Aorta (tissue), 5 donors: ENCODE measurements around the gene CSNK2B. TPM values are rescaled to one million over a fixed set of nuclear protein-coding genes. Genes with fewer than 3 reads are reported as not detected.
"Not testable (repeated sequence)": the region's sequence is repeated elsewhere in the genome, so short reads cannot be mapped to it uniquely, and the experiment has no call there.

Experiments used
- ATAC-seq: fragments of 200-7000 bp; cut with Tn5 transposase; one replicate; pipeline ENCODE4 v1.9.1; 2022; ENCODE audit warnings: moderate library complexity; ENCODE audit not compliant: low FRiP score
- DNase-seq, 2 donors: peaks; one replicate each; pipeline ENCODE4 v3.0.0-alpha.2; 2020
- H3K27ac ChIP-seq, 2 donors: one replicate each; pipeline ENCODE4 v1.5.1; 2013; ENCODE audit warnings: low read length in 2 of 2, mild to moderate bottlenecking in 2 of 2, moderate library complexity in 2 of 2, control low read depth in 1 of 2, inconsistent platforms in 1 of 2, low read depth in 1 of 2
- H3K27me3 ChIP-seq, 2 donors: one replicate each; pipeline ENCODE4 v1.6.1; 2013; ENCODE audit warnings: control low read depth in 1 of 2, low read length in 1 of 2, mild to moderate bottlenecking in 1 of 2, moderate library complexity in 1 of 2; ENCODE audit not compliant: insufficient read depth in 2 of 2, control insufficient read depth in 1 of 2
- H3K36me3 ChIP-seq, 2 donors: one replicate each; pipeline ENCODE4 v1.6.1; 2013; ENCODE audit warnings: control low read depth in 1 of 2, low read length in 1 of 2, mild to moderate bottlenecking in 1 of 2; ENCODE audit not compliant: insufficient read depth in 2 of 2, control insufficient read depth in 1 of 2
- H3K4me1 ChIP-seq, 2 donors: one replicate each; pipeline ENCODE4 v1.6.1; 2013; ENCODE audit warnings: low read length in 2 of 2, control low read depth in 1 of 2, mild to moderate bottlenecking in 1 of 2, moderate library complexity in 1 of 2; ENCODE audit not compliant: insufficient read depth in 2 of 2, control insufficient read depth in 1 of 2
- H3K4me3 ChIP-seq, 2 donors: one replicate each; pipeline ENCODE4 v1.5.1; 2013; ENCODE audit warnings: low read length in 2 of 2, control low read depth in 1 of 2, mild to moderate bottlenecking in 1 of 2
- H3K9me3 ChIP-seq: one replicate; pipeline ENCODE4 v1.6.1; 2013; ENCODE audit warnings: mild to moderate bottlenecking, low read length; ENCODE audit not compliant: control insufficient read depth
- WGBS, 2 donors: extraction: QIAGEN DNeasy Blood & Tissue Kit; methylation state at CpG; one replicate each; pipeline ENCODE4 v1.1.7; 2013; 5-methylcytosine and 5-hydroxymethylcytosine counted together
- intact Hi-C, 2 donors: fragments of 100-400 bp; cut with DNase I; formaldehyde crosslinking; loops; one replicate each; pipeline versions ENCODE4 v1.14.2 to v1.15.0; 2022
- polyA plus RNA-seq, 2 donors: library from polyadenylated mRNA; stranded (reverse); fragments of 200-250 nt; gene quantifications; one replicate each; pipeline ENCODE4 v1.2.3, GENCODE V29; 2013
- total RNA-seq, 2 donors: library from RNA; stranded (reverse); fragmentation: NEBNext Ultra II Directional; extraction: Animal tissue kit (Norgen Biotek cat#: 25700); gene quantifications; one replicate each; pipeline ENCODE4 v1.2.1, GENCODE V29; 2021
- donor health status: healthy with polysubstance abuse.
- donor health status: Bipolar disorder and iron deficiency.
- donor health status: DM: no; HTN: no; CAD: no.
- donor health status: DM: no; HTN: no; CAD: no.
- donor health status: DM: yes; HTN: yes; CAD: no.

Gene CSNK2B
- total and polyA plus RNA-seq, 4 donors = 100 to 191 (median 114) TPM

GRCh38 chr6:31709157-31709556, 43.3 kb downstream of the CSNK2B start:
- WGBS, 2 donors = 89 to 92% methylated on average over 11 of the region's 11 CpGs
- intact Hi-C loops = not testable (repeated sequence)

GRCh38 chr6:31710523-31711219, 44.8 kb downstream of the CSNK2B start:
- no peak overlapping the region for H3K27ac ChIP-seq
- DNase-seq (no peak), ATAC-seq (no peak)
- H3K4me3 ChIP-seq = no peak overlapping the region
- no peaks in the 10 kb centered on the region for H3K4me1 ChIP-seq
- H3K9me3 ChIP-seq = no peaks in the 10 kb centered on the region
- no peaks in the 10 kb centered on the region for H3K36me3 ChIP-seq
- H3K27me3 ChIP-seq = no peaks in the 10 kb centered on the region
- intact Hi-C loops = no loop called here
- 47 to 60% methylated on average over 5 of the region's 5 CpGs for WGBS, 2 donors

More at GRCh38 chr6:31709157-31709556, 43.3 kb downstream of the CSNK2B start:
- not testable (repeated sequence) for H3K4me1 ChIP-seq, H3K27me3 ChIP-seq, H3K27ac ChIP-seq, H3K9me3 ChIP-seq, ATAC-seq, DNase-seq, H3K4me3 ChIP-seq, H3K36me3 ChIP-seq

GRCh38 chr6:31711233-31711632, 45.4 kb downstream of the CSNK2B start:
- Histone ChIP-seq H3K4me1 (no peaks in the 10 kb centered on the region), H3K4me3 (no peak overlapping the region), H3K27me3 (no peaks in the 10 kb centered on the region), H3K27ac (no peak overlapping the region), H3K9me3 (no peaks in the 10 kb centered on the region), H3K36me3 (no peaks in the 10 kb centered on the region)
- intact Hi-C loops = no loop called here
- ATAC-seq (no peak), DNase-seq (no peak)
- WGBS, 2 donors = 65 to 67% methylated on average over 8 of the region's 8 CpGs

- H3K4me3 ChIP-seq = no peak overlapping the region
- DNase-seq (no peak), ATAC-seq (peak; percentile 43)
- H3K4me1 ChIP-seq = no peaks in the 10 kb centered on the region
- intact Hi-C loops = no loop called here
- H3K27ac ChIP-seq = no peak overlapping the region
- no peaks in the 10 kb centered on the region for H3K36me3 ChIP-seq
- H3K27me3 ChIP-seq = no peaks in the 10 kb centered on the region
- no peaks in the 10 kb centered on the region for H3K9me3 ChIP-seq
- 61 to 80% methylated on average over 8 of the region's 8 CpGs for WGBS, 2 donors
Observed at GRCh38 chr6:31712296-31712695, 46.4 kb downstream of the CSNK2B start.

GRCh38 chr6:31713465-31713864, 47.6 kb downstream of the CSNK2B start:
- no peaks in the 10 kb centered on the region for H3K4me1 ChIP-seq
- WGBS, 2 donors = 66 to 73% methylated on average over 4 of the region's 4 CpGs
- H3K4me3 ChIP-seq = no peak overlapping the region
- H3K27ac ChIP-seq = no peak overlapping the region
- H3K27me3 ChIP-seq = no peaks in the 10 kb centered on the region
- DNase-seq (no peak), ATAC-seq (no peak)
- H3K9me3 ChIP-seq = no peaks in the 10 kb centered on the region
- intact Hi-C loops = no loop called here
- H3K36me3 ChIP-seq = no peaks in the 10 kb centered on the region

GRCh38 chr6:31713991-31714684, 48.3 kb downstream of the CSNK2B start:
- ATAC-seq = no peak
- WGBS, 2 donors = 50 to 60% methylated on average over 5 of the region's 5 CpGs

GRCh38 chr6:31715022-31715958, 49.4 kb downstream of the CSNK2B start, which contains the start of gene LY6G6D:
LY6G6D (plus strand) TSS chr6:31715348; CDS start chr6:31715356, 8 bp downstream.
- intact Hi-C loops = no loop called here
- Histone ChIP-seq H3K9me3 (no peaks in the 10 kb centered on the region), H3K27me3 (no peaks in the 10 kb centered on the region), H3K27ac (no peak within 1 kb of the TSS), H3K36me3 (no peaks in the 10 kb centered on the region), H3K4me1 (no peaks in the 10 kb centered on the region), H3K4me3 (no peak within 1 kb of the TSS)
- ATAC-seq (no peak), DNase-seq (no peak)
- 43 to 58% methylated on average over 16 of the region's 16 CpGs for WGBS, 2 donors

More at GRCh38 chr6:31713991-31714684, 48.3 kb downstream of the CSNK2B start:
- Histone ChIP-seq H3K27me3 (no peaks in the 10 kb centered on the region), H3K4me3 (no peak overlapping the region), H3K4me1 (no peaks in the 10 kb centered on the region), H3K27ac (no peak overlapping the region), H3K36me3 (no peaks in the 10 kb centered on the region), H3K9me3 (no peaks in the 10 kb centered on the region)
- DNase-seq = no peak
- intact Hi-C loops = no loop called here

- 69 to 71% methylated on average over 10 of the region's 10 CpGs for whole genome bisulfite sequencing, 2 donors
- Histone ChIP-seq H3K27me3 (no peaks in the 10 kb centered on the region), H3K4me3 (no peak overlapping the region), H3K27ac (no peak overlapping the region), H3K36me3 (no peaks in the 10 kb centered on the region), H3K4me1 (no peaks in the 10 kb centered on the region), H3K9me3 (no peaks in the 10 kb centered on the region)
- no peak for ATAC-seq
- intact Hi-C loops = no loop called here
- no peak for DNase-seq
Observed at GRCh38 chr6:31717499-31718222, 51.8 kb downstream of the CSNK2B start.
